GM21360 (cell line): ENCODE results near the gene TNRC18.
"Not testable (repeated sequence)": the region's sequence is repeated elsewhere in the genome, so short reads cannot be mapped to it uniquely, and the experiment has no call there.

Experiments used
- ATAC-seq: cut with Tn5 transposase; IDR thresholded peaks from one replicate; pipeline ENCODE4 v1.9.1; 2021; ENCODE audit warnings: mild to moderate bottlenecking, moderate library complexity; ENCODE audit not compliant: unreplicated experiment

The TNRC18 gene

GRCh38 chr7:5295039-5296014 lies 128.3 kb downstream of the TNRC18 start:
- ATAC-seq: no peak

GRCh38 chr7:5294169-5294987 lies 129.3 kb downstream of the TNRC18 start:
- ATAC-seq: no peak

GRCh38 chr7:5291711-5292335 lies 131.8 kb downstream of the TNRC18 start:
- not testable (repeated sequence) for ATAC-seq

GRCh38 chr7:5291301-5291700 lies 132.3 kb downstream of the TNRC18 start:
- ATAC-seq: no peak

- no peak for ATAC-seq
Observed at GRCh38 chr7:5289355-5289754, 134.3 kb downstream of the TNRC18 start.

- ATAC-seq: not testable (repeated sequence)
Observed at GRCh38 chr7:5288560-5288959, 135.1 kb downstream of the TNRC18 start.

- ATAC-seq: no peak
Observed at GRCh38 chr7:5287802-5288201, 135.8 kb downstream of the TNRC18 start.

GRCh38 chr7:5287373-5287772 lies 136.3 kb downstream of the TNRC18 start:
- ATAC-seq: not testable (repeated sequence)

GRCh38 chr7:5286933-5287332 lies 136.7 kb downstream of the TNRC18 start:
- ATAC-seq: no peak

- no peak for ATAC-seq
Observed at GRCh38 chr7:5284304-5285281, 139.0 kb downstream of the TNRC18 start.

- no peak for ATAC-seq
Observed at GRCh38 chr7:5283421-5284303, 140.0 kb downstream of the TNRC18 start.

GRCh38 chr7:5282543-5283316 lies 140.9 kb downstream of the TNRC18 start, which contains the start of gene SLC29A4:
SLC29A4 (plus strand) TSS chr7:5282943; CDS start chr7:5287817, 4,874 bp downstream.
- no peak for ATAC-seq

- ATAC-seq: not testable (repeated sequence)
Observed at GRCh38 chr7:5281598-5282500, 141.8 kb downstream of the TNRC18 start.

GRCh38 chr7:5279734-5280133 lies 143.9 kb downstream of the TNRC18 start:
- ATAC-seq: no peak

GRCh38 chr7:5278766-5279165 lies 144.9 kb downstream of the TNRC18 start:
- no peak for ATAC-seq

- no peak for ATAC-seq
Observed at GRCh38 chr7:5276611-5277010, 147.0 kb downstream of the TNRC18 start.

GRCh38 chr7:5276123-5276522 lies 147.5 kb downstream of the TNRC18 start:
- ATAC-seq: not testable (repeated sequence)
